Uterus (tissue), 4 donors: ENCODE measurements around the gene CD1E. TPM values are rescaled to one million over a fixed set of nuclear protein-coding genes. Genes with fewer than 3 reads are reported as not detected.

Experiments used
- DNase-seq, 2 donors: peaks; one replicate each; pipeline ENCODE4 v3.0.0-alpha.2; 2019 to 2020
- H3K27ac ChIP-seq, 2 donors: fragments of 200-600 bp; sonication (generic); 1 replicate in 1 of 2; 2 replicates in 1 of 2; pipeline ENCODE4 v1.5.1; 2016 to 2018
- H3K27me3 ChIP-seq, 2 donors: fragments of 200-600 bp; sonication (generic); one replicate each; pipeline ENCODE4 v1.5.1; 2018 to 2019; ENCODE audit warnings: control low read depth in 1 of 2
- H3K36me3 ChIP-seq, 2 donors: fragments of 200-600 bp; sonication (generic); one replicate each; pipeline ENCODE4 v1.5.1; 2019; ENCODE audit warnings: control low read depth in 1 of 2
- H3K4me1 ChIP-seq, 2 donors: fragments of 200-600 bp; sonication (generic); one replicate each; pipeline ENCODE4 v1.5.1; 2018 to 2019; ENCODE audit warnings: control low read depth in 1 of 2
- H3K4me3 ChIP-seq, 2 donors: fragments of 200-600 bp; sonication (generic); 1 replicate in 1 of 2; 2 replicates in 1 of 2; pipeline ENCODE4 v1.5.1; 2018 to 2019; ENCODE audit warnings: mild to moderate bottlenecking in 1 of 2
- H3K9me3 ChIP-seq, 2 donors: fragments of 200-600 bp; sonication (generic); one replicate each; pipeline ENCODE4 v1.5.1; 2019; ENCODE audit warnings: control low read depth in 1 of 2
- CTCF ChIP-seq, 4 experiments: fragments of 200-600 bp in 2 of 4; fragments of 450-650 bp in 2 of 4; sonication (generic) in 2 of 4; IDR thresholded peaks; one replicate each; pipeline ENCODE4 v1.5.1; 2016 to 2019; ENCODE audit warnings: antibody characterized with exemption in 4 of 4, mild to moderate bottlenecking in 2 of 4, moderate library complexity in 1 of 4
- POLR2A ChIP-seq, 2 donors: fragments of 450-650 bp; IDR thresholded peaks; one replicate each; pipeline ENCODE4 v1.6.1; 2016; ENCODE audit warnings: antibody characterized with exemption in 2 of 2, mild to moderate bottlenecking in 1 of 2, moderate library complexity in 1 of 2
- intact Hi-C: fragments of 100-400 bp; cut with DNase I; formaldehyde crosslinking; loops from one replicate; pipeline ENCODE4 v1.15.1; 2023; ENCODE audit warnings: low total_unique reads
- total RNA-seq, 4 donors: library from RNA; depleted of rRNA in 3 of 4; stranded (reverse); fragments of >200 nt in 3 of 4; gene quantifications; one replicate each; pipeline versions ENCODE4 v1.1.0 to v1.2.4, GENCODE V29; 2014 to 2023
- donor health status: DM: yes; HTN: yes; CAD: no.

Gene CD1E
- total RNA-seq, 4 donors from 2014 or later: 0.21 TPM; not detected in 3

GRCh38 chr1:158356616-158357015 lies 2.9 kb downstream of the CD1E start:
- H3K36me3 ChIP-seq: no peaks in the 10 kb centered on the region
- no peak overlapping the region for H3K4me3 ChIP-seq
- intact Hi-C loops: no loop called here
- no peak for TF ChIP-seq CTCF (IDR thresholded peaks at IDR 0.05)
- no peak for TF ChIP-seq POLR2A (IDR thresholded peaks at IDR 0.05)
- DNase-seq: no peak
- H3K4me1 ChIP-seq: no peaks in the 10 kb centered on the region
- H3K27ac ChIP-seq: no peak overlapping the region
- no peaks in the 10 kb centered on the region for H3K27me3 ChIP-seq
- no peaks in the 10 kb centered on the region for H3K9me3 ChIP-seq

GRCh38 chr1:158357441-158357840 lies 3.7 kb downstream of the CD1E start:
- no peak for DNase-seq
- intact Hi-C loops: no loop called here

GRCh38 chr1:158362482-158362881 lies 8.8 kb downstream of the CD1E start:
- no peaks in the 10 kb centered on the region for H3K27me3 ChIP-seq
- no peak for DNase-seq
- TF ChIP-seq CTCF (IDR thresholded peaks at IDR 0.05): no peak
- TF ChIP-seq POLR2A (IDR thresholded peaks at IDR 0.05): no peak
- no peaks in the 10 kb centered on the region for H3K9me3 ChIP-seq
- no peaks in the 10 kb centered on the region for H3K36me3 ChIP-seq
- H3K4me1 ChIP-seq: no peaks in the 10 kb centered on the region
- H3K27ac ChIP-seq: no peak overlapping the region
- H3K4me3 ChIP-seq: no peak overlapping the region
- intact Hi-C loops: no loop called here

More at GRCh38 chr1:158357441-158357840, 3.7 kb downstream of the CD1E start:
- Histone ChIP-seq H3K4me1 (no peaks in the 10 kb centered on the region), H3K27ac (no peak overlapping the region), H3K9me3 (no peaks in the 10 kb centered on the region), H3K36me3 (no peaks in the 10 kb centered on the region), H3K4me3 (no peak overlapping the region), H3K27me3 (no peaks in the 10 kb centered on the region)
- no peak for TF ChIP-seq CTCF (IDR thresholded peaks at IDR 0.05)
- TF ChIP-seq POLR2A (IDR thresholded peaks at IDR 0.05): no peak

- no peak for DNase-seq
- Histone ChIP-seq H3K27me3 (no peaks in the 10 kb centered on the region), H3K9me3 (no peaks in the 10 kb centered on the region), H3K4me3 (no peak overlapping the region), H3K27ac (no peak overlapping the region), H3K36me3 (no peaks in the 10 kb centered on the region), H3K4me1 (no peaks in the 10 kb centered on the region)
- intact Hi-C loops: no loop called here
- TF ChIP-seq CTCF (IDR thresholded peaks at IDR 0.05) (no peak), POLR2A (IDR thresholded peaks at IDR 0.05) (no peak)
These were observed 9.2 kb downstream of the CD1E start for GRCh38 chr1:158362941-158363340.

- H3K27me3 ChIP-seq: no peaks in the 10 kb centered on the region
- intact Hi-C loops: no loop called here
- TF ChIP-seq POLR2A (IDR thresholded peaks at IDR 0.05) (no peak), CTCF (IDR thresholded peaks at IDR 0.05) (no peak)
- H3K27ac ChIP-seq: no peak overlapping the region
- no peaks in the 10 kb centered on the region for H3K36me3 ChIP-seq
- H3K9me3 ChIP-seq: no peaks in the 10 kb centered on the region
- H3K4me3 ChIP-seq: no peak overlapping the region
- DNase-seq: no peak
- H3K4me1 ChIP-seq: no peaks in the 10 kb centered on the region
These were observed 13.1 kb downstream of the CD1E start for GRCh38 chr1:158366783-158367182.
